ENCODE data around the gene KLF12.

The KLF12 gene

GRCh38 chr13:74134221-74134776, at the start of gene KLF12:
KLF12 (minus strand) TSS chr13:74134404.
- ATAC-seq, result peak; percentile 70 to 73

- ATAC-seq, result no peak
These were observed 48.3 kb upstream of the KLF12 start for GRCh38 chr13:74182491-74182890.

GRCh38 chr13:74174810-74175209, 40.6 kb upstream of the KLF12 start:
- ATAC-seq, result no peak

DNA sequence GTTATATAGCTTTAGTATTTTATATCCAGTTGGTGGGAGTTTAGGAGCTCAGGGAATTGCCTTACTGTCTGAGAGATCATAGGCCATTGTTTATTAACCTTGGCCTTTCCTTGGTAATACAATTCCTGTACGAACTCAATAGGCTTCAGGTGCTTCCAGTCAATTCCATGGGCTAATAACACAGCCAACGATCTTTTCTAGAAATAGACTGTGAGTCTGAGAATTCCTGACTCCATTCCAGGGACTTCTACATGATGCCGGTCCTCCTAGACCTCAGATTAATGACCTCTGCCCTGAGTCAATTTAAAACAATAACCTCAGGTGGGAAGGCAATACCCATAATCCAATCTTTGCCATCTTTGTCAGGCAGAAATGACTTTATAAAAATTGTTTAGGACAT, 39.6 kb upstream of the KLF12 start:
- no peak for ATAC-seq

DNA sequence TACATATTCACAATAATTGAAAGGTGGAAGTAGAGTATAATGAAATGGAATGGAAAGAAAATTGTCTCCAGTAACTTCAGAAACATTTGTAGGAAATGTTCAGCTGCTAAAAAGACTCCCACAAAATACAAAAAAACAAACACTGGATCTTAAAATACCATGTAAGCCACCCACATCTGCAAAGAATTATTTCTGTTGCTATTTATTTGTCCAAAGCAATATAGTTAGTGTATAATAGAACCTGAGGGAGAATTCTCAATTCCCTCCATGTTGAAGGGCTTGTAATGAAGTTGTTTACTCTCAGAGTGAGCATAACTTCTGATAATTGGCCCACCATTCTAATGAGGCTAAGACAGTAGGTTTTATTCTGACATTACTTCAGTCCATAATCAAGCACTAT, 37.4 kb upstream of the KLF12 start:
- ATAC-seq, result no peak

- no peak for ATAC-seq
These were observed 35.5 kb upstream of the KLF12 start for GRCh38 chr13:74169676-74170075.

- no peak for ATAC-seq
These were observed 34.1 kb upstream of the KLF12 start for GRCh38 chr13:74168263-74168675.

GRCh38 chr13:74166261-74167004, 32.2 kb upstream of the KLF12 start:
- no peak for ATAC-seq

DNA sequence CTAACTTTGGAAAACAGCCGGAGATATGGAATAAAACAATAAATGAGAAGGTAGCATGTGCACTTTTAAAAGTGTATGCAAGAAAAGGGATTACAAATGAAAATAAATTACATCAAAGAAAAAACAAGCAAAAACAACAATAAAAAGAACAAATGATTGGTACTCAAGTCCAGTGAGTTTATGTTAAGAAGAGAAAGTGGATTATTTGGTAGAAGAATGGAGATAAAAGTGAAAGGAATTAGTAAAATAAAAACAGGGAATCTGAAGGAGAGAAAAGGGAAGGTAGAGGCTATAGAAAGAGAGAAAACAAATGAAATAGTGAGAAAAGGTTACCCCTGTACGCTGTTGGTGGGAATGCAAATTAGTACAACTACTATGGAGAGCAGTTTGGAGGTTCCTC, 28.6 kb upstream of the KLF12 start:
- ATAC-seq, result no peak

GRCh38 chr13:74162135-74162534, 27.9 kb upstream of the KLF12 start:
- no peak for ATAC-seq

GRCh38 chr13:74158571-74159352, 24.6 kb upstream of the KLF12 start:
- ATAC-seq, result peak in 1 of 2 donors; percentile 48

DNA sequence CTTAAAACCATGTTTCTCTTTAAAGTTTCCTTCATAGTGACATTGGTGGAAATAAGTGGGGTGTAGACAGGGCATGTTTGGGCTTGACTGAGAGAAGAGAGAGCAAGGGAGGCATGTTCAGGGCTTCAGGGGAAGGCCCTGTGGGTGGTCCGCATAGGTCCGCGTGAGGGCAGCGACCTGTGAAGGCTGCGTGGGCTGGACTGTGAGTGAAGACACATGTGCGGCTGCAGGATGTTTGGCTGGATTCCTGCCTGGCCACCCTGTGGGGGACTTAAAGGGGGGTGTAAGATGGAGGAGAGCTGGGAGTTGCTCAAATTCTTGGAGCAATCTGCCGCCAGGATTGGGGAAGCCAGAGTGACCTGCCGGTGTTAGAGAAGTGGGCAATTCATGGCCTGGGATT, 23.8 kb upstream of the KLF12 start:
- ATAC-seq, result no peak

DNA sequence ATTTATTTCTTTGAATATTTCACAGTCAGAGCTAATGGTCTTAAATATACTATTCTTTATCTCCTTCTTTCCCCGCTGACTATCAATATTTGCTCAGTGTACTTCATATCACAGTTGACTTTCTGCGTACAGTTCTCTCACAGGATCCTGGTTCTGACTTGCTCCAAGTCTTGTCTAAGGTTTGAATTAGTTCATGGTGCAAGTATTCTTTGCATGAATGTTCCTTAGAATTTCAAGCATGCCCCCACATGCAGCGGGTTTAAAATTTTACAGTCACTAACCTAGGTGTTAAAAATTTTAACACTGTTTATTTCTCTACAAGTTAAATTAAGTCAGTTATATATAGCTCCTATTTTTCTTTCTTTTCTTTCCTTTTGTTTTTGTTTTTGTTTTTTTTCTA, 20.8 kb upstream of the KLF12 start:
- ATAC-seq, result no peak

DNA sequence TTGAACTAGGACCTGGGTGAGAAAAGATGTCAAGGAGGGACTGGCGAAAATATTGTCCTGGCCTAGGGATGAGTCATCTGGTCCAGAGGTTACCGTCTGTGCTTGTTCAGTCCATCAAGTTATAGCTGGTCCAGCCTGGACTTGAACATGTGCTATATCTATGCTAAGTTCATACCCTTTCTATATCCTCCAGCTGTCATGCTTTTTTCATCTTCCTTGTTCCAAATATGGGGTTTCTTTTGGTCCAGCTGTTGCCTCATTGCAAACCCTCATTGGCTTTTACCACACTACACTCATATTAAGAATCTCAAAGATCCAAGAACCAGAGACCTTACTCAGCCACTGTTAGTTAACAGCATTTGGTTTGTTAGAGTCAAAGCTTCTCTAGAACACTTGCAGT, 19.1 kb upstream of the KLF12 start:
- no peak for ATAC-seq

DNA sequence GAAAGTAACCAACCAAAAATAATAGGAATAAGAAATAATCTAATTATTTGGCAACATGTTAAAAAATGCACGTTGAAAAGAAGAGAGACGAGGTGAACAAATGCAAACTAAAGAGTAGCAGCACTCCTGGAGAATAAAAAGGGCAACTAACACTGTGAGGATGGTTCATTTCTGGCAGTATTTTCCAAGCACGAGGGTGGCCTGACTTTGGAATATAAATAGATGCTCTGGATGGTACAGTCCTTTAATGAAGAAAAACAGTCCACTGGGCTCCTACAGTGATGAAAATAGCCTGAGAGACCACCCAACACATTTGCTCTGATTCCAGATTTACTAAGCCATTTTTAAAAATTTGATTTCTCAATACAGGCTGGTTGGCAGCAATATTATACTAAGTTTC, 17.7 kb upstream of the KLF12 start:
- ATAC-seq, result no peak

DNA sequence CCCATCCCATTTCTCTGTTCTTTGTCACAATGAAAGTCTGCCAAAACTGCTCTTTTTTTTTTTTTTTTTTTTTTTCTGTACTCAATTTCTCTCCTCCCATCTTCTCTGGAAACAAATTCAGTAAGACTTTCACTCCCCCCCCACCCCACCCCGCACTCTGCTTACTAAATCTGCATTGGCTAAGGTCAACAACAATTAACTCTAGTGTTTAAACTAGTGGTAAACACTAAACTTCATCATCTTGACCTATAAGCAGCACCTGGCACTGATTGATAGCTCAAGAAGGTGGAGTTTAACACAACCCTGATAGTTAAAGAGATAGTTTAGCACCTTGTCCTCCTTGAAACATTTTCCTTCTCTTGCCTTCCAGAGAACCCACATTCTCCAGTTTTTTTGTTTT, 14.1 kb upstream of the KLF12 start:
- ATAC-seq, result no peak

GRCh38 chr13:74145249-74145975, 11.2 kb upstream of the KLF12 start:
- ATAC-seq, result peak in 1 of 2 donors; percentile 38

DNA sequence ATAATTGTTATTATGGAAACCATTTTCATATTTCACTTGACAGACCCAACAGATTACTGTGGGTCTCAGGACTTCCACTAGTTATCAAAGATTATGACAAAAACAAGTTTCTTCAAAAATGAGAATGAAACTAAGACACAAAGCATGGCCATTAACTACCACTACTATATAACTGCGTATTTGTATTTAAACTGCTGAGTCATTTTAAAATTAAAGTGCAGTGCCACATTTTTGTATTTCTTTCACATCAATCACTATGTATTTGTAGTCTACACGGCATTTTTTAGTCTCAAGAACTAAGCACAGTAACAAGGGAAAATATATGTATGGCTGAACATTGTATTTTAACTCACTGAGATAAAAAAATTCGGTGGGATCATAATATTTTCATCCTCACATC, 10.1 kb upstream of the KLF12 start:
- no peak for ATAC-seq

DNA sequence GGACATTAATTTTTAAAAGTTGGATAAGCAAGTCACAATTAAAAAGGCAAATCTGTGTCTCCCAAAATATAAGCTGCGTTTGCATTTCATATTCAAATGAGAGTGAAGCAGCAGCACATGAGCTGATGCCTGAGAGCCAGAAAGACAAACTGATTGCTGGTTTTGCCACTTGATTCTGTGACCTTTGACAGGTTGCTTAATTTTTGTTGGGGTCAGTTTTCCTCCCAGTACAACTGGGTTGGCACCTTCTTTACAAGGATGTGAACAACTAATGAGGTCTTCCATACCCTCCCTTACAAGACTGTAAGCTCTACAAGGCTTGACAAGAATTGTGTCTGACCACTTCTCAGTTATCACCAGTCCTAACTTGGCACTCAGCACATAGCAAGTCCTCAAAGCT, 8.1 kb upstream of the KLF12 start:
- no peak for ATAC-seq

- no peak for ATAC-seq
These were observed 4.0 kb upstream of the KLF12 start for GRCh38 chr13:74138241-74138640.

GRCh38 chr13:74136084-74136658, 2.0 kb upstream of the KLF12 start:
- ATAC-seq, result no peak

- peak; percentile 12 to 23 for ATAC-seq
These were observed 1.3 kb upstream of the KLF12 start for GRCh38 chr13:74135326-74136083.

Data from activated CD4-positive, CD25-positive, alpha-beta regulatory T cell treated with anti-CD3 and anti-CD28 coated beads, Interleukin-2, amount 50 U/mL, for 24 hours (primary cell).